ENCODE measurements around the gene SLC5A2.

The SLC5A2 gene

DNA sequence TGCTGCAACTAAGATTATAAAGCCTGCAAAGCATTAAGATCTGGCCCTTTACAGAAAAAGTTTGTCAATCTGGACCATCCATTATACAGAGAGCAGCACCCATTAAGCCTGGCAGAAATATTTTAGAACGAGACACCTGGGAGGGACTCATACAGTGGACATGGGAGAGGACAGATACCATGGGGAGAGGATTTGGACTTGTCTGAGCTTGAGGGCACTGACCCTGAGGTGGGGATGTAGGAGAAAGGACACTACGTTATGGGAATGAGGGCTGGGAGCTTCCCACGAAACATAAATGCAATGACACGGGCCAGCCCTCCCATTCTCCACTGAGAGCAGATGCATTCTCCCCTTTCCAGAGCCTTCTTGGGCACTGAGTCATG, 19.0 kb downstream of the SLC5A2 start:
- H3K4me3 ChIP-seq (ENCODE audit: low read depth, low read length), result no peak overlapping the region
- CTCF ChIA-PET, result interaction anchor here (1.0 kb wide), 1 partner anchor 49 kb away, joined by 4 read pairs; no protein-coding TSS in a partner anchor

GRCh38 chr16:31502981-31503380, 20.1 kb downstream of the SLC5A2 start:
- Histone ChIP-seq H3K4me1 (ENCODE audit: control insufficient read depth, insufficient read depth, low read length) (no peaks in the 10 kb centered on the region), H3K27ac (ENCODE audit: extremely low read depth, low read depth, low read length) (no peak overlapping the region), H3K4me3 (ENCODE audit: low read depth, low read length) (no peak overlapping the region), H3K9me3 (ENCODE audit: control insufficient read depth, insufficient read depth, low read depth, low read length) (no peaks in the 10 kb centered on the region), H3K36me3 (ENCODE audit: control insufficient read depth in 2 of 2, insufficient read depth in 1 of 2, low read length in 2 of 2) (peaks cover 0 to 32% of the 10 kb centered on the region in 2 experiments; a peak in 2 of 3 replicates)
- ChIA-PET POLR2A (interaction anchor here (0.7 kb wide), 1 partner anchor 371 kb away, joined by 3 read pairs; no protein-coding TSS in a partner anchor), CTCF (interaction anchor here (0.6 kb wide), 1 partner anchor 100 kb away, joined by 3 read pairs; no protein-coding TSS in a partner anchor)
- TF ChIP-seq ZNF843 (tag by site-specific recombination; IDR thresholded peaks at IDR 0.05) (no peak), ZNF274 (IDR thresholded peaks at IDR 0.05; ENCODE audit: low read length) (no peak), ZNF274 (tag by site-specific recombination; IDR thresholded peaks at IDR 0.05; ENCODE audit: borderline replicate concordance) (no peak), ZNF133 (tag by site-specific recombination; IDR thresholded peaks at IDR 0.05) (no peak), ZEB2 (tag by site-specific recombination; IDR thresholded peaks at IDR 0.05) (no peak), ZNF558 (tag by site-specific recombination; IDR thresholded peaks at IDR 0.05) (no peak), SCRT2 (tag by site-specific recombination; IDR thresholded peaks at IDR 0.05) (no peak), ZNF341 (tag by site-specific recombination; IDR thresholded peaks at IDR 0.05; ENCODE audit: low read depth) (no peak), ZNF560 (tag by site-specific recombination; IDR thresholded peaks at IDR 0.05; ENCODE audit: borderline replicate concordance) (no peak), OVOL3 (tag by site-specific recombination; IDR thresholded peaks at IDR 0.05) (no peak), ZNF37A (tag by site-specific recombination; IDR thresholded peaks at IDR 0.05) (no peak), KLF16 (tag by site-specific recombination; IDR thresholded peaks at IDR 0.05) (no peak), ZNF426 (tag by site-specific recombination; IDR thresholded peaks at IDR 0.05) (no peak), ZNF138 (tag by site-specific recombination; IDR thresholded peaks at IDR 0.05; ENCODE audit: borderline replicate concordance) (no peak), ZNF548 (tag by site-specific recombination; IDR thresholded peaks at IDR 0.05) (no peak), ZNF157 (tag by site-specific recombination; IDR thresholded peaks at IDR 0.05) (no peak)
- TF ChIP-seq, protein P1, sequence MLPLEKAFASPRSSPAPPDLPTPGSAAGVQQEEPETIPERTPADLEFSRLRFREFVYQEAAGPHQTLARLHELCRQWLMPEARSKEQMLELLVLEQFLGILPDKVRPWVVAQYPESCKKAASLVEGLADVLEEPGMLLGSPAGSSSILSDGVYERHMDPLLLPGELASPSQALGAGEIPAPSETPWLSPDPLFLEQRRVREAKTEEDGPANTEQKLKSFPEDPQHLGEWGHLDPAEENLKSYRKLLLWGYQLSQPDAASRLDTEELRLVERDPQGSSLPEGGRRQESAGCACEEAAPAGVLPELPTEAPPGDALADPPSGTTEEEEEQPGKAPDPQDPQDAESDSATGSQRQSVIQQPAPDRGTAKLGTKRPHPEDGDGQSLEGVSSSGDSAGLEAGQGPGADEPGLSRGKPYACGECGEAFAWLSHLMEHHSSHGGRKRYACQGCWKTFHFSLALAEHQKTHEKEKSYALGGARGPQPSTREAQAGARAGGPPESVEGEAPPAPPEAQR (tag by site-specific recombination; IDR thresholded peaks at IDR 0.05), result no peak
- TF ChIP-seq, protein P2, sequence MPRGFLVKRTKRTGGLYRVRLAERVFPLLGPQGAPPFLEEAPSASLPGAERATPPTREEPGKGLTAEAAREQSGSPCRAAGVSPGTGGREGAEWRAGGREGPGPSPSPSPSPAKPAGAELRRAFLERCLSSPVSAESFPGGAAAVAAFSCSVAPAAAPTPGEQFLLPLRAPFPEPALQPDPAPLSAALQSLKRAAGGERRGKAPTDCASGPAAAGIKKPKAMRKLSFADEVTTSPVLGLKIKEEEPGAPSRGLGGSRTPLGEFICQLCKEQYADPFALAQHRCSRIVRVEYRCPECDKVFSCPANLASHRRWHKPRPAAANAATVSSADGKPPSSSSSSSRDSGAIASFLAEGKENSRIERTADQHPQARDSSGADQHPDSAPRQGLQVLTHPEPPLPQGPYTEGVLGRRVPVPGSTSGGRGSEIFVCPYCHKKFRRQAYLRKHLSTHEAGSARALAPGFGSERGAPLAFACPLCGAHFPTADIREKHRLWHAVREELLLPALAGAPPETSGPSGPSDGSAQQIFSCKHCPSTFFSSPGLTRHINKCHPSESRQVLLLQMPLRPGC (tag by site-specific recombination; IDR thresholded peaks at IDR 0.05), result no peak
- TF ChIP-seq, protein P3, sequence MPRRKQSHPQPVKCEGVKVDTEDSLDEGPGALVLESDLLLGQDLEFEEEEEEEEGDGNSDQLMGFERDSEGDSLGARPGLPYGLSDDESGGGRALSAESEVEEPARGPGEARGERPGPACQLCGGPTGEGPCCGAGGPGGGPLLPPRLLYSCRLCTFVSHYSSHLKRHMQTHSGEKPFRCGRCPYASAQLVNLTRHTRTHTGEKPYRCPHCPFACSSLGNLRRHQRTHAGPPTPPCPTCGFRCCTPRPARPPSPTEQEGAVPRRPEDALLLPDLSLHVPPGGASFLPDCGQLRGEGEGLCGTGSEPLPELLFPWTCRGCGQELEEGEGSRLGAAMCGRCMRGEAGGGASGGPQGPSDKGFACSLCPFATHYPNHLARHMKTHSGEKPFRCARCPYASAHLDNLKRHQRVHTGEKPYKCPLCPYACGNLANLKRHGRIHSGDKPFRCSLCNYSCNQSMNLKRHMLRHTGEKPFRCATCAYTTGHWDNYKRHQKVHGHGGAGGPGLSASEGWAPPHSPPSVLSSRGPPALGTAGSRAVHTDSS (tag by site-specific recombination; IDR thresholded peaks at IDR 0.05), result no peak

More for the DNA sequence above, 19.0 kb downstream of the SLC5A2 start:
- Histone ChIP-seq H3K36me3 (ENCODE audit: control insufficient read depth in 2 of 2, insufficient read depth in 1 of 2, low read length in 2 of 2) (peaks cover 0 to 40% of the 10 kb centered on the region in 2 experiments; a peak in 2 of 3 replicates), H3K9me3 (ENCODE audit: control insufficient read depth, insufficient read depth, low read depth, low read length) (no peaks in the 10 kb centered on the region), H3K4me1 (ENCODE audit: control insufficient read depth, insufficient read depth, low read length) (no peaks in the 10 kb centered on the region), H3K27ac (ENCODE audit: extremely low read depth, low read depth, low read length) (no peak overlapping the region)
- POLR2A ChIA-PET, result no interaction called here
- TF ChIP-seq ZFP41 (tag by site-specific recombination; IDR thresholded peaks at IDR 0.05; ENCODE audit: borderline replicate concordance) (no peak), ZXDB (tag by site-specific recombination; IDR thresholded peaks at IDR 0.05) (no peak), ZNF629 (tag by site-specific recombination; IDR thresholded peaks at IDR 0.05) (no peak), ZNF350 (tag by site-specific recombination; IDR thresholded peaks at IDR 0.05) (no peak), ZNF670 (tag by site-specific recombination; IDR thresholded peaks at IDR 0.05; ENCODE audit: low read depth) (no peak), EGR2 (tag by site-specific recombination; IDR thresholded peaks at IDR 0.05; ENCODE audit: low read depth) (no peak), ZNF23 (tag by site-specific recombination; IDR thresholded peaks at IDR 0.05; ENCODE audit: borderline replicate concordance) (no peak), AEBP2 (tag by site-specific recombination; IDR thresholded peaks at IDR 0.05; ENCODE audit: borderline replicate concordance) (no peak), ZNF48 (tag by site-specific recombination; IDR thresholded peaks at IDR 0.05) (no peak), ZNF76 (tag by site-specific recombination; IDR thresholded peaks at IDR 0.05; ENCODE audit: borderline replicate concordance, low read depth) (no peak)
- TF ChIP-seq, protein P4, sequence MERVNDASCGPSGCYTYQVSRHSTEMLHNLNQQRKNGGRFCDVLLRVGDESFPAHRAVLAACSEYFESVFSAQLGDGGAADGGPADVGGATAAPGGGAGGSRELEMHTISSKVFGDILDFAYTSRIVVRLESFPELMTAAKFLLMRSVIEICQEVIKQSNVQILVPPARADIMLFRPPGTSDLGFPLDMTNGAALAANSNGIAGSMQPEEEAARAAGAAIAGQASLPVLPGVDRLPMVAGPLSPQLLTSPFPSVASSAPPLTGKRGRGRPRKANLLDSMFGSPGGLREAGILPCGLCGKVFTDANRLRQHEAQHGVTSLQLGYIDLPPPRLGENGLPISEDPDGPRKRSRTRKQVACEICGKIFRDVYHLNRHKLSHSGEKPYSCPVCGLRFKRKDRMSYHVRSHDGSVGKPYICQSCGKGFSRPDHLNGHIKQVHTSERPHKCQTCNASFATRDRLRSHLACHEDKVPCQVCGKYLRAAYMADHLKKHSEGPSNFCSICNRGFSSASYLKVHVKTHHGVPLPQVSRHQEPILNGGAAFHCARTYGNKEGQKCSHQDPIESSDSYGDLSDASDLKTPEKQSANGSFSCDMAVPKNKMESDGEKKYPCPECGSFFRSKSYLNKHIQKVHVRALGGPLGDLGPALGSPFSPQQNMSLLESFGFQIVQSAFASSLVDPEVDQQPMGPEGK (tag by site-specific recombination; IDR thresholded peaks at IDR 0.05), result no peak
